Chondrocyte (in vitro differentiated cells): ENCODE measurements around the gene ZBTB9. TPM values are rescaled to one million over a fixed set of nuclear protein-coding genes. Genes with fewer than 3 reads are reported as not detected.

Experiments used
- DNase-seq: peaks from one replicate; pipeline ENCODE4 v3.0.0; 2021; ENCODE audit warnings: mixed read lengths, low spot score
- H3K27ac Mint-ChIP-seq: one replicate; pipeline ENCODE4 v1.8.0; 2021; ENCODE audit warnings: mild to moderate bottlenecking, moderate library complexity, mixed read lengths; ENCODE audit not compliant: unreplicated experiment
- H3K27me3 Mint-ChIP-seq: 2 replicates; pipeline ENCODE4 v1.8.0; 2021; ENCODE audit warnings: low read depth, mixed read lengths
- H3K36me3 Mint-ChIP-seq: 2 replicates; pipeline ENCODE4 v1.8.0; 2021; ENCODE audit warnings: low read depth, mixed read lengths
- H3K4me1 Mint-ChIP-seq: 2 replicates; pipeline ENCODE4 v1.8.0; 2021; ENCODE audit warnings: low read depth, mild to moderate bottlenecking, mixed read lengths
- H3K4me3 Mint-ChIP-seq: one replicate; pipeline ENCODE4 v1.8.0; 2021; ENCODE audit warnings: mild to moderate bottlenecking, moderate library complexity, mixed read lengths; ENCODE audit not compliant: unreplicated experiment
- H3K9me3 Mint-ChIP-seq: 2 replicates; pipeline ENCODE4 v1.8.0; 2021; ENCODE audit warnings: low read depth, mixed read lengths
- total RNA-seq: library from RNA; stranded (reverse); gene quantifications from 3 replicates; pipeline ENCODE4 v1.2.1, GENCODE V29; 2021
- TF ChIP-seq, protein P1 (sequence below): fragments of 200-600 bp; sonication (generic); IDR thresholded peaks from 2 replicates; pipeline ENCODE4 v1.5.0; 2021; ENCODE audit warnings: antibody characterized with exemption, mild to moderate bottlenecking, moderate library complexity

ZBTB9 gene
- total RNA-seq, 1 donor from 2014 or later: 7.1 TPM

DNA sequence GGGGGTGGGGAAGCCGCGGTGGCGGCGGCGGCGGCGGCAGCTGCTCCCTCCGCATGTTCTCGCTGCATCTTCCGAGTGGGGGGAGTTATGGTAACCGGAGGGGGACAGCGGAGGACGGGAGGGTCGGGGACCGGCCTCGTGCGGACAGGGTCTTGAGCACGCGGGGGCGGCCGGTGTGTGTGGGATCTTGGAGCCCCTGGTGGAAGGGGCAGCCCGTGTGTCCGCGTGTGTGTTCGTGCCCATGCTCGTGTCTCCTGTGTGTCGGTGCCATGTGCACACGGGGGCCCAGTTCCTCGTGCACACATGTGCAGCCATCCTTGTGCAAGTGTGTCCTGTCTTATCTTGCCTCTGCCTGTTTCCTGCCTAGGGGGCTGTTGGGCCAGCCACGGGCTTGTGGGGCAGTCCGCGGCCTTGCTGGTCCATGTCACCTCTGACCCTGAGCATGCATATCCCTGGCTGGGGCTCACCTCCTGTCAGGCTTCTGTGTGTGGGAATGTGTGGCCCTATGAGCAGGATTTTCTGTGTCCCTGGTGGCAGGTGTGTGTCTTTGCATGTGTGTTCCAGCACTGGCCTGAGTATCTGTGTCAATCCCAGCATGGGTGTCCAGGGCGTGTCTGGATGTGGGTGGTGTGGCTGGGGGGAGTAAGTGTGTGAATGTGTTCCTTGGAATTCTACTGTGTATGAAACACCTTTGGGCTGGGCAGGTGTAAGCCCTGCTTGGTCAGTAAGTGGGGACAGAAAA lies 26.0 kb upstream of the ZBTB9 start:
- Mint-ChIP-seq H3K36me3 (peaks cover 8% of the 10 kb centered on the region), H3K9me3 (no peaks in the 10 kb centered on the region), H3K4me1 (peaks cover 76% of the 10 kb centered on the region), H3K27ac (peak overlapping the region; percentile 59), H3K4me3 (peak overlapping the region; percentile 70), H3K27me3 (no peaks in the 10 kb centered on the region)
- TF ChIP-seq, protein P1, sequence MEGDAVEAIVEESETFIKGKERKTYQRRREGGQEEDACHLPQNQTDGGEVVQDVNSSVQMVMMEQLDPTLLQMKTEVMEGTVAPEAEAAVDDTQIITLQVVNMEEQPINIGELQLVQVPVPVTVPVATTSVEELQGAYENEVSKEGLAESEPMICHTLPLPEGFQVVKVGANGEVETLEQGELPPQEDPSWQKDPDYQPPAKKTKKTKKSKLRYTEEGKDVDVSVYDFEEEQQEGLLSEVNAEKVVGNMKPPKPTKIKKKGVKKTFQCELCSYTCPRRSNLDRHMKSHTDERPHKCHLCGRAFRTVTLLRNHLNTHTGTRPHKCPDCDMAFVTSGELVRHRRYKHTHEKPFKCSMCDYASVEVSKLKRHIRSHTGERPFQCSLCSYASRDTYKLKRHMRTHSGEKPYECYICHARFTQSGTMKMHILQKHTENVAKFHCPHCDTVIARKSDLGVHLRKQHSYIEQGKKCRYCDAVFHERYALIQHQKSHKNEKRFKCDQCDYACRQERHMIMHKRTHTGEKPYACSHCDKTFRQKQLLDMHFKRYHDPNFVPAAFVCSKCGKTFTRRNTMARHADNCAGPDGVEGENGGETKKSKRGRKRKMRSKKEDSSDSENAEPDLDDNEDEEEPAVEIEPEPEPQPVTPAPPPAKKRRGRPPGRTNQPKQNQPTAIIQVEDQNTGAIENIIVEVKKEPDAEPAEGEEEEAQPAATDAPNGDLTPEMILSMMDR: peak; percentile 64
- no peak for DNase-seq

DNA sequence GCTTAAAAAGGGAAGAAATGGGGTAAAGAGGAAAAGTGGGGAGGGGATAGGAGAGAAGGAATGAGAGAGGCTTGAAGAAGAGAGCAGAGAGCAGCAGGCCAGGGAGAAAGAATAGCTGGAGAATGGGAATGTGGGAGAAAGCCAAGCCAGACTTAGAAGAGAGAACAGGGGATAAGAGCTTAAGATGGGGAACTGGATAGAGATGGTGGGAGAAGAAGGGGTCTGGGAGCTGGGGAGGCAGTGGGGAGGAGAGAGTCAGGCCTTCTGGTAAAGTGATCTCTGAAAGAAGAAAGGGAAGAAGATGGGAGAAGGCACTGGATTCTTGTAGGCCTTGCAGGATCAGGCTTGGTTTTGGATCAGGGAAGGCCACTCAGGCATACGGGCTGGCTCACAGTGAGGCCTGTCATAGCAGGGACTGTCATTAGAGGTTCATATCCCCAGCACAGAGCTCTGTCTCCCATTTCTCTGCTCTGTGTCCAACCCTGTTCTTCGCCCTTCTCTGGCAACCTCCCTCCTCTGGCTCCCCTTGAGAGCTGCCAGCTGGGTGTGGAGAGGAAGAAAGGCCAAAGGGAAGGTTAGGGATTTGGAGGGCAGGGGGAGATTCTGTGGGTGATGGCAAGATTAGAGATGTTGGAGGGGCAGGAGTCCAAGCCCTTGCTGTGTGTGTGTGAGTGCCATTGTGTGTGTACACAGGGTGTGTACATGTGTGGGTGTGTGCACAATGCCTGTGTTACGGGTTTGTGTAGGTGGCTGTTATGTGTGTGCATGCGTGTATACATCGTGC lies 25.2 kb upstream of the ZBTB9 start:
- peaks cover 76% of the 10 kb centered on the region for H3K4me1 Mint-ChIP-seq
- H3K27ac Mint-ChIP-seq: peak overlapping the region; percentile 58
- no peaks in the 10 kb centered on the region for H3K9me3 Mint-ChIP-seq
- DNase-seq: no peak
- H3K27me3 Mint-ChIP-seq: no peaks in the 10 kb centered on the region
- peak overlapping the region; percentile 70 for H3K4me3 Mint-ChIP-seq
- TF ChIP-seq, protein P1: no peak
- H3K36me3 Mint-ChIP-seq: peaks cover 8% of the 10 kb centered on the region

DNA sequence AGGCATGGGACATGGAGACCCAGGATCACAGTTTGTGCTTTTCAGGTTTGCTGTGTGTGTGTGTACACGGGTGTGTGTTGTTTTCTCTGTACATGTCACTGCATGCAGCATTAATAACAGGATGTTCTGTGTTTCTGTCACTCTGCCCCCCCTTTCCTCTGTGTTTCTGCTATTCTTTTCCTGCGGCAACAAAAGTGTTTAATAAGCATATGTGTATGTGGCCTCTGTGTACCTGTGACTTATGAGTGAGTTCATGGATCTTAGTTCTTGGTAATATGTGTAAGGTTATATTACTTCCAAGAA lies 24.7 kb upstream of the ZBTB9 start:
- no peak for DNase-seq
- TF ChIP-seq, protein P1: no peak
- Mint-ChIP-seq H3K27me3 (no peaks in the 10 kb centered on the region), H3K27ac (peak overlapping the region; percentile 14), H3K4me1 (peaks cover 71% of the 10 kb centered on the region), H3K36me3 (peaks cover 9% of the 10 kb centered on the region), H3K9me3 (no peaks in the 10 kb centered on the region), H3K4me3 (no peak overlapping the region)

DNA sequence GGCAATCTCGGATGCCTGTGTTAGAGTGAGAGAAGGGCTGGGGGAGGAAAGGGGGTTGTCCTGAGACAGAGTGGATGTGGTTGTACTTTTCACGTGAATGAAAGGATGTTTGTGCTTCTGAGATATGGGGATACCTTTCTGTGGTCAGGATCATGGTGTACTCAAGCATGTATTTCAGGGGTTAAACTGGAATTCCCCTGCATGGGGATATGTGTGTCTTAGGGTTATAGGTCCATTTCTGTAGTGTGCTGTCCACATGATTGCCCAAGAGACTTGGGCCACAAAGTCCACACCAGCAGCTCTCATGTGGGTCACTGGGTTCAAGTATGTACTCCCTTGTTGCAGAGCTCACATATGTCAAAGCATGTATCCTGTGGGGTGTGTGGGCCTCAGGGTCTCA lies 24.0 kb upstream of the ZBTB9 start:
- TF ChIP-seq, protein P1: no peak

DNA sequence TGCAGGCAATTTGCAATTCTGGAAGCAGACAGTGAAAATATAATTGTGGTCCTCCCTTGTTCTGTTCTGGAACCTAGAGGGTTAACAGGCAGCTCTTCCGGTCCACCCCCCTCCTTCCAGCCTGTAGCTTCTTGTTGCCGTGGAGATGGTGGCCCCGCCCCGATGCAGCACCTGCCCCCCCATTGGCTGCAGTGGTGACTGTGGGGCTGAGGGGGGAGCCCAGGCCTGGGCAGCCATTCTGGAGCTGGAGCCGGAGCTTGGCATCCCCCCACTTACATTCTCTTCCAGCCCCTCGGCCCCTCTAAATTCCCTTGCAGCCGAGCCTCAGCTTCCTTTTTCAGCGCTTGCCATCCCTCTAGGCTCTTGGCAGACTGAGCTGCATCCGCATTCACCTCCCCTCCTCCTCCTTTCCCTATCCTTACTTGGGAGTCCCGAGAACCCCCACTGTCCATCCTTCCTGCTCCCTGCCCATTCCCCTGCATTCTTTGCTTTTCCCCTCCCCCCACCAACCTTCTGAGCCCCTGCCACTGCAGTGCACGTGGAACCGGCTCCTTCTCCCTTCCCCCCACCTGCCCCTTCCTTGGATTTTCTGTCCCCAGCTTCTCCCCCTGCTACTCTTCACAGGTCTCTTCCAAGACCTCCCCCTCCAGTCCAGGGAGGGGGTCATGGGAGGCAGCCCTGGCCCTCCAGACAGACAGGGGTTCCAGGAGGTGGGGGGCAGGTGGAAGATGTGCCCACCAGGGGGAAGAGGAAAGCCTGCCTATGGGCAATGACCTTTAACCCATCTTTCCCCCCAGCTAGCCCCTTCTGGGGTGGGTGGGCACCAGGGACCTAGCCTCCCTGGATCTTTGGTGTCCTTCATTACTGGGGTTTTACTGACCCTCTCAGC lies 23.1 kb upstream of the ZBTB9 start:
- Mint-ChIP-seq H3K4me3 (no peak overlapping the region), H3K4me1 (peaks cover 60% of the 10 kb centered on the region), H3K27me3 (no peaks in the 10 kb centered on the region), H3K36me3 (peaks cover 20% of the 10 kb centered on the region), H3K9me3 (no peaks in the 10 kb centered on the region), H3K27ac (no peak overlapping the region)
- DNase-seq: no peak
- TF ChIP-seq, protein P1: no peak

More for the DNA sequence above, 24.0 kb upstream of the ZBTB9 start:
- Mint-ChIP-seq H3K4me3 (no peak overlapping the region), H3K9me3 (no peaks in the 10 kb centered on the region), H3K36me3 (peaks cover 12% of the 10 kb centered on the region), H3K27me3 (no peaks in the 10 kb centered on the region), H3K27ac (no peak overlapping the region), H3K4me1 (peaks cover 65% of the 10 kb centered on the region)
- no peak for DNase-seq
